Stimulated activated CD4-positive, alpha-beta T cell treated with anti-CD3 and anti-CD28 coated beads, Interleukin-15, amount 100 ng/mL, for 1 hour (primary cell): ENCODE results near the gene MYG1.
A peak's percentile ranks its signal among the peaks of the same experiment; 100 is the strongest.
"Not testable (repeated sequence)": the region's sequence is repeated elsewhere in the genome, so short reads cannot be mapped to it uniquely, and the experiment has no call there.

Experiments used
- DNase-seq, 2 donors: peaks; one replicate each; pipeline ENCODE4 v3.0.0-alpha.2; 2020; ENCODE audit warnings: low read depth in 1 of 2, low spot score in 1 of 2

The MYG1 gene

DNA sequence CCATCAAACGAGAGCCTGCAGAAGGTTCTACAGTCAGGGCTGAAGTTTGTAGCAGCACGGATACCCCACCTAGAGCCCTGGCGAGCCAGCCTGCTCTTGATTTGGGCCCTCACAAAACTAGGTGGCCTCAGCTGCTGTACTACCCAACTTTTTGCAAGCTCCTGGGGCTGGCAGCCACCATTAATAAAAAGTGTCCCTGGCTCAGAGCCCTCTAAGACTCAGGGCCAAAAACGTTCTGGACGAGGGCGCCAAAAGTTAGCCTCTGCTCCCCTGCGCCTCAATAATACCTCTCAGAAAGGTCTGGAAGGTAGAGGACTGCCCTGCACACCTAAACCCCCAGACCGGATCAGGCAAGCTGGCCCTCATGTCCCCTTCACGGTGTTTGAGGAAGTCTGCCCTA lies 13.0 kb upstream of the MYG1 start:
- no peak for DNase-seq

DNA sequence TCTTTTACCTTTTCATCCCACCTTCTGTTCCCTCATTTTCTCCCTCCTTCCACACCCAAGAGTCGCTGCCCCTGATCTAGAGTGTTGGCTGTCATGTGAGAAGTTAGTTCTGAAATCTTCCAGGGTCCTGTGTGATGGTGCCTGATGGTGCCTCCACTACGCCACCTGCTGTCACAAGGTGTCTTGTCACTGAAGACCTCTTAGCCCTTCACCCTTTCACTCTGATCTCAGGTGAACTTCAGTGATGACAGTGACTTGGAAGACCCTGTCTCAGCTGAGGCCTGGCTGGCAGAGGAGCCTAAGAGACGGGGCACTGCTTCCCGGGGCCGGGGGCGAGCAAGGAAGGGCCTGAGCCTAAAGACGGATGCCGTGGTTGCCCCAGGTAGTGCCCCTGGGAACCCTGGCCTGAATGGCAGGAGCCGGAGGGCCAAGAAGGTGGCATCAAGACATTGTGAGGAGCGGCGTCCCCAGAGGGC lies 11.7 kb upstream of the MYG1 start:
- peak; percentile 56 to 57 for DNase-seq

DNA sequence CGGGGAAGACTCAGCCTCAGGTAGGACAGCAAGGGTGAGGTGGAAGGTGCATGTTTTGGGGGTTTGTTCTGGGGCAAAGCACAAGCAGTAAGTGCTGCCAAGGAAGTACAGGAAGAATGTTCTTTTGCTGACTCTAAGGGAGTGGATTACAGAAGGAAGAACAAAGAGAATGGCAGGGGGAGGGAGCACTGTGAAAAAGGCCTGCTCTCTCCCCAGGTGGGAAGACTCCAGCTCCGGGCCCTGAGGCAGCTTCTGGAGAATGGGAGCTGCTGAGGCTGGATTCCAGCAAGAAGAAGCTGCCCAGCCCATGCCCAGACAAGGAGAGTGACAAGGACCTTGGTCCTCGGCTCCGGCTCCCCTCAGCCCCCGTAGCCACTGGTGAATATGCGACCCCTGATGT lies 11.2 kb upstream of the MYG1 start:
- DNase-seq = no peak

DNA sequence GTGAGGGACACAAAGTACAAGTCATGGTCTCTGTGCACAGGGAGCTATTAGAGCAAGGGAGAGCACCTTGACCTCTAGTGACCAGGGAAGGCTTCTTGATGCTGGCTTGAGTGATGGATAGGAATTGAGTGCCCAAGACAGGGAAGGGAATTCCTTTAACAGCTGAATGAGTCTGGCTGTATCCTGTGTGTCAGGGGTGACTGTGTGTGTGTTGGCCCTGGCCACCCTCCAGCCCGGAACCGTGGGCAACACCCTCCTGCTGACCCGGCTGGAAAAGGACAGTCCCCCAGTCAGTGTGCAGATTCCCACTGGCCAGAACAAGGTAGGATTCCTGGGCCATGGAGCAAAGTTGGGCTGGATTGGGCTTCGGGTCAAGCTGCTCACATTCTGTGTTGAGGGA lies 9.6 kb upstream of the MYG1 start:
- DNase-seq = no peak

DNA sequence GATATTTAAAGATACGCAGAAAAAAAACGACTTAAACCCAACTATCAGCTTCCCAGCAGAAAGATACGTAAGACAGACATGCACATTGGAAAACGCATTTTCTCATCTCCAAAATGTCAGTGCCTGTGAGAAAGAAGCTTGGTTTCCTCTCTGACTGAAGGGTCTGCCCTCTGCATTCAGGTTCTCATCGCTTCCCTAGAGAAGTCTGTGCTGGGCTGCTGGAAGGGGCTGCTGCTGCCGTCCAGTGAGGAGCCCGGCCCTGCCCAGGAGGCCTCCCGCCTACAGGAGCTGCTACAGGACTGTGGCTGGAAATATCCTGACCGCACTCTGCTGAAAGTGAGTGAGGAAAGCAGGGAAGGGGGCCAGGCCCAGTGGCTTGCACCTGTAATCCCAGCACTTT lies 8.8 kb upstream of the MYG1 start:
- no peak for DNase-seq

DNA sequence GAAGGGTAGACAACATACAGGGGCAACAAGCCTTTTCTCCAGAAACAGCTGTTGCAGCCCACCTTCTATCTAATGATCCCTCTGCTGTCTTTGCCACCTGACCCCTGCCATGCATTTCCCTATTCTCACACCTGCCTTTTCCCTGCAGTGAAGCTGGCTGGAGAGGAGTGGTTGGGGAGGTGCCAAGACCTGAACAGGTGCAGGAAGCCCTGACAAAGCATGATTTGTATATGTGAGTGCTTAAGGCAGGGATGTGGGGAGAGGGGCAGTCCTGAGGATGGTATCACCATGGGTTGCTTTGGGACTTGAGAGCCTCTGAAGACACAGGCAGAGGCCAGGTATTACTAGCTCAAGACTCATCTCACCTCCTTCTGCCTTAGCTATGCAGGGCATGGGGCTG lies 7.1 kb upstream of the MYG1 start:
- DNase-seq = no peak

DNA sequence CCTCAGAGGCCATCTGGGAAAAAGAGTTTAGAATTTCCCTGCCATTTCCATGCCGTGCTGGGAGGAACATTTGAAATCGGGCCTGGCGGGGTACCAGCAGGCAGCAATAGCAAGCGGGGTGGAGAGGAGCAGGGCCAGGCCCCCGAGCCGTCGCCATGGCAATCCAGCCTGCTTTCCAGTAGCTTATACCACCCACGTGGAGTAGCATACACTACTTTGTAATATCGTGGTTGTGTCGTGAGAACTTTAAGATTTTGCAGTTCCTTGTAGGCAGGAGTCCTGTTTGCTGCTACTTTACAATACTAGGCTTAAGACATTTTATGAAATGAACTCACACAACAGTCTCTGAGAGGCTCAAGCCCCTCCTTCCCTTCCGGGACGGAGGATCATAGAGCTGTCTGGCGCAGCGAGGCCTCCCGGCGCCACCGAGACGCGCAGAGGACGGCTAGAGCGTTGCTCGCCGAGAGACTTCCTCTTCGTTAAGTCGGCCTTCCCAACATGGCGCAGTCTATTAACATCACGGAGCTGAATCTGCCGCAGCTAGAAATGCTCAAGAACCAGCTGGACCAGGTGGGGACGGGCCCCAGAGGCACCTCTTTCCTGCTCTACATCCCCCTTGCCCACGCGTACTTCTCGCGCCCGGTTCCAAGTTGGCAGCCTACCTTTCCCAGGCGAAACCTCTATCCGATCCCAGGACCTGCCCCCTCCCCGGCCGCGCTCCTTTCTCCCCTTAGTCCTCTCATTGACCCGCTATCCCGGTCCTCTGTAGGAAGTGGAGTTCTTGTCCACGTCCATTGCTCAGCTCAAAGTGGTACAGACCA lies 4.2 kb upstream of the MYG1 start, which contains the start of gene PFDN5:
PFDN5 (plus strand) TSS at position 473 of the 821 bp plus-strand sequence; CDS start at position 499, 26 bp downstream.
- DNase-seq = peak; percentile 69 to 70

DNA sequence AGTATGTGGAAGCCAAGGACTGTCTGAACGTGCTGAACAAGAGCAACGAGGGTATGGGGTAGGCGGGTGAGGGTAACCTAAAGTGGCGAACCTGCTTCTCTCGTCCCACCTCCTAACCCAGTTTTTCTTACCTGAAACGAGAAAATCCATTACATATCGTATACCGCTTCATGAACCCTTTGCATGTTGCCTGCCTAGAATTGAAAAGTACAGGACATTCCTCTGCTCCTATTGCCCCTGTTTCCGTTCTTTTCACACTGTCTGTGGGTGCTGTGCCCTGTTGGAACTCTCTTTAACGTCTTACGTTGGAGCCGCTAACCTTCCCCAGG lies 3.6 kb upstream of the MYG1 start:
- DNase-seq = no peak

DNA sequence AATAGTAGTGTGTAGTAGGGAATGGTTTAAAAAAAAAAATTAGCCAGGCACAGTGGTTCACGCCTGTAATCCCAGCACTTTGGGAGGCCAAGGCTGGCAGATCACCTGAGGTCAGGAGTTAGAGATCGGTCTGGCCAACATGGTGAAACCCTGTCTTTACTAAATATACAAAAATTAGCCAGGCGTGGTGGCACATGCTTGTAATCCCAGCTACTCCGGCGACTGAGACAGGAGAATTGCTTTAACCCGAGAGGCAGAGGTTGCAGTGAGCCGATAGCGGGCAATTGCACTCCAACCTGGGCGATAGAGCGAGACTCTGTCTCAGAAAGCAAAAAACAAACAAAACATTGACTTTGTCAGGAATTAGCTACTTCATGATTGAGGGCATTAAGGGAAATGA lies 2.4 kb upstream of the MYG1 start:
- not testable (repeated sequence) for DNase-seq

DNA sequence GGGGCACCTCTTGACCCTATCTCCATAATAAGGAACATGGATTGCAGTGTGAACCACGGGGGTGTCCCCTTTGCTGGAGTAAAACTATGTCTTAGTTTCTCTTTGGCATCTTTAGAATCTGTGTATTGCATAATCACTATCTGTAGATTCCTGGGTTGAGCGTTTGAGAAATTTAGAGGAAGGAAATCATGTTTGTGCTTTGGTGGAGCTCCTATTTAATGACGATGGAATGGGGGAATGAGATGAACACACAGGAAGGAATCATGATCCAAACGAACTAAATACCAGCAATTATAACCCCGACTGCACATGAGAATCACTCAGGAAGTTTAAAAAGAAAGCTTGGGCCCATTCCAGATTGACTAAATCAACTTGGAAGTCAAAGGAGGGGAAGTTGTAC lies 1.3 kb upstream of the MYG1 start:
- DNase-seq = no peak

DNA sequence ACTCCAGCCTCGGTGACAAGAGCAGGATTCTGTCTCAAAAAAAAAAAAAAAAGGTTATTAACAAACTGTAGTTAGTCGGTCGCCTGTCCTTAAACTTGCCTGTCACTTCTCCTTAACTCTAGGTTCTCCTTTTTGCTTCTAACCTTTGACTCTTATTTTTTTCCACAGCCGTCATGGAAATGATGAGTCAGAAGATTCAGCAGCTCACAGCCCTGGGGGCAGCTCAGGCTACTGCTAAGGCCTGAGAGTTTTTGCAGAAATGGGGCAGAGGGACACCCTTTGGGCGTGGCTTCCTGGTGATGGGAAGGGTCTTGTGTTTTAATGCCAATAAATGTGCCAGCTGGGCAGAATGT lies 418 bp upstream of the MYG1 start:
- DNase-seq = no peak

DNA sequence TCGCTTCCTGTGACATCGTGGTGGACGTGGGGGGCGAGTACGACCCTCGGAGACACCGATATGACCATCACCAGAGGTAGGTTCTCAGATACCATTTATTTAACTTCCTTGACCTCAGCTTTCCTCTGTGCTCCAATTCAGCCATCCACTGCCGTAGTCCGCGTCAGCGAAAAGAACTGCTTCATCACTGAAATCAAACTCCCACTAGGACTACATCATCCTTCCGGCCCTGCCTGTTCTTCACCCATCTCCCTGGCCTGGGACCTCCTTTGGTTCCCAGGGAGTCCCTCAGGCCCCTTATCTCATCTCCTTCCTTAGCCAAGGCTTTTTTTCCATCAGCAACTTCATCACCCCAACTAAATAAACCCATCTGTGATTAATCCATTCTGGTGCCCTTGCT lies 692 bp downstream of the MYG1 start:
- DNase-seq = no peak

DNA sequence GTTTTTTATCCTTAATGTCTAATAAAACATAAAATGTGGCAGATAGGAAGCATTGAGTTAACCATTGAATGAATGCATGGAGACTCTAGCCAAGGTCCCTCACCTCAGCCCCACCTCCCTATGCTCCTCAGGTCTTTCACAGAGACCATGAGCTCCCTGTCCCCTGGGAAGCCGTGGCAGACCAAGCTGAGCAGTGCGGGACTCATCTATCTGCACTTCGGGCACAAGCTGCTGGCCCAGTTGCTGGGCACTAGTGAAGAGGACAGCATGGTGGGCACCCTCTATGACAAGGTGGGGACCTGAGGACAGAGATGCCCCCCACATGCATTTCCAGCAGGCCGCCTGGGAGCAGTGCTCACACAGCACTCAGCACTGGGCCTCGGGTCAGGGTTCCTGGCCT lies 3.4 kb downstream of the MYG1 start:
- no peak for DNase-seq

DNA sequence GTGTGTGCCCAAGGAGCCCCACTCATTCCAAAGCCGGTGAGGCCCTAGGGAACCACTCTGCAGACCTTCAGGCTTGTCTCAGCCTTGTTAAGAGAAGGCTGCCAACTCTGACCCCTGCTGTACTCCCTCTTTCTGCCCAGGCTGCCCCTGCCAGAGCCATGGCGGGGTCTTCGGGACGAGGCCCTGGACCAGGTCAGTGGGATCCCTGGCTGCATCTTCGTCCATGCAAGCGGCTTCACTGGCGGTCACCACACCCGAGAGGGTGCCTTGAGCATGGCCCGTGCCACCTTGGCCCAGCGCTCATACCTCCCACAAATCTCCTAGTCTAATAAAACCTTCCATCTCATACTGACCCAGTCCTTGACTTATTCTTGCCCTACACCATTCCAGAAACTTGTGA lies 7.3 kb downstream of the MYG1 start:
- DNase-seq = no peak

DNA sequence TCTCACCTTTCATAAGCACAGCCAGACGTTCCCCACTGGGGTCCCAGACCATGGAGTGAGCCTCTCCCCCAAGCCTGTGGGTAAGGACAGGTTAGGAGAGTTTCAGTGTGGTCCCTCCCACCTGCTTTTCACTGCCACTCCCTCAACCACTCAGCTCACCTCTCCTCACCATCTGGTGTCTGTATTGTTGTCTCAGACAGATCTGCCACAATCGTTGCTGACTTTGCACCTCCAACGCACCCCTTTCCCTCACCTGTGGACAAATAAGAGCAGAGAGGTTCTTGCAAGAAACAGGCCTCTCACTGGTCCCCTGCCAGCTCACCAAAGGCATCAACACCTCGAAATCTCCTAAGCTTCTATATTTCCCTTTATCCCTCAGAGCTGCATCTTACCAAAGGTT lies 8.8 kb downstream of the MYG1 start:
- no peak for DNase-seq

DNA sequence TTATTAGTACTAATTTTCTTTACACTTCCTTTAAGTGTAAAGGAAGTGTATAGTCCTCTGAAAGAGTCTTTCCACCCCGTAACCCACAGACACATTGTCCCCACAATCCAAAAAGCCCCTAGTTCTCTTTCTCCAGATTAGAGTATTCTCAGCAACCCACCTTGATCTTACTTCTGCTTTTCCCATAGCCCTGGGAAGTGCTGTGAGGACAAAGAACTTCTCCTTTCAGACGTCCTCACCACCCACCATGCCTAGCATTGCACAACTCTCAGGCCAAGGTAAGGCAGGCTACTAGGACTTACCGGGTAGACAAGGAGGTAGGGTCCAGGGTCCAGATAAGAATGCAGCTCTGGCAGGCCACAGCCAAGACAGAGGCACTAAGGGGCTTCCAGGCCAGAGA lies 14.5 kb downstream of the MYG1 start:
- no peak for DNase-seq

DNA sequence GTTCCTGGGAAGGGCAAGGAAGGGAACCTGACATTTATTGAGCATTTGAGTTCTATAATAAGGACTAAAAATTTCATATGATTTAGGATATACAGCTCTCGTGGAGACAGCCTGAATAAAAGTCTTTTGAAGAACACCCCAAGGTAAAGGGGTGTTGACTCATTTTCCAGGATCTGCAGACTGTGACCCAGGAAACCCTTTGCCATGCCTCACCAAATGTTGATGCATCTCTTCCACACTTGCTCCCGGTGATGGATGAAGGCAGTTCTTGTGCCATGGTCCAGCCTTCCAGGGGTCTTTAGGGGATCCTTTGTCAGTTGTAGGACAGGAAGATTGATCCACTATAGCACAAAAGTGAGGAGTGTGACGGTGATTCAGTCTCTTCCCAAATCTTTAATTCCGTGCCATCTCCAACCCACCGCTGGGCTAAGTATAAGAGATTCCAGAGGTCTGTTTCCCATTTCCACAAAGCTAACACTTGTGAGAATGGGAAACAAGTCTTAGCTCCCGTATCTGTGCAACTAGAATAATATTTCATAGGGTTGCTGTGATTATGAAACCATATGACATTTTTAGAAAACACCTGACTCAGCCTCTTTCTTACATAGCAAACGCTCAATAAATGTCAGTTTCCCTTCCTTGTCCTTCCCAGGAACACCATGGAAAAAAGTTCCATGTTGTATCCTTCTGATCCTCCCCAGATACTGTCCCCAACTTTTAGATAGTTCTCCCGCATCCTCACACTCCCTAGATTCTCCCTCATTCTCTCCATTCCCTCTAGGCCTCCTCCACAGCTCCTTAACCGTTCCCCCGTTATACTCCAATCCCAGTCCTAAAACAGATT lies 21.1 kb downstream of the MYG1 start:
- no peak for DNase-seq

DNA sequence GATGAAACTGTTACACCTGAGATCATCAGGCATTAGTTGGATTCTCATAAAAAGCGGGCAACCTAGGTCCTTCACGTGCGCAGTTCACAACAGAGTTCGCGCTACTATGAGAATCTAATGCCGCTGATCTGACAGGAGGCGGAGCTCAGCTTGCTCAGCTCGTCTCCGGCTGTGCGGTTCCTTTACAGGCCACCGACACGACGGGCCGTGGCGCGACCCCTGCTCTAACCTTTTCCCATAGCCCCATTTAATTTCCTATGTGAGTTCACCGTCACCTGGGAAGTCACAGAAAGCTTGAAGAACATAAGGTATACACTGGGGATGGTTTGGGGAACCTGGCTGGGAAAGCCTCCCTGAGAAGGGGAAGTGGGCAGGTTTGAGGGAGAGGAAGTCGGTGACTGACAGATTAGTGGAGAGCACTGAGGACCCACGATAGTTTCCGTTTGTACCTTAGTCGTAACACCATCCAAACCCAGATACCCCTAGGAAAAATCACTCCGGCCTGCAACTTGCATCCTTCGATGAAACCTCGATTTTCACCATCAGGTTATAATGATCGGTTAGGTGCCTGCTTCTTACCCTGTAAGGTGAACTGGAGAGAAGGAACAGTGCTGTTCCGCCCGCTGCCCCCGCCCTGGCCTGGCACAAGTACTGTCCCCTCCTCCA lies 24.8 kb downstream of the MYG1 start:
- DNase-seq = peak; percentile 25 to 30

DNA sequence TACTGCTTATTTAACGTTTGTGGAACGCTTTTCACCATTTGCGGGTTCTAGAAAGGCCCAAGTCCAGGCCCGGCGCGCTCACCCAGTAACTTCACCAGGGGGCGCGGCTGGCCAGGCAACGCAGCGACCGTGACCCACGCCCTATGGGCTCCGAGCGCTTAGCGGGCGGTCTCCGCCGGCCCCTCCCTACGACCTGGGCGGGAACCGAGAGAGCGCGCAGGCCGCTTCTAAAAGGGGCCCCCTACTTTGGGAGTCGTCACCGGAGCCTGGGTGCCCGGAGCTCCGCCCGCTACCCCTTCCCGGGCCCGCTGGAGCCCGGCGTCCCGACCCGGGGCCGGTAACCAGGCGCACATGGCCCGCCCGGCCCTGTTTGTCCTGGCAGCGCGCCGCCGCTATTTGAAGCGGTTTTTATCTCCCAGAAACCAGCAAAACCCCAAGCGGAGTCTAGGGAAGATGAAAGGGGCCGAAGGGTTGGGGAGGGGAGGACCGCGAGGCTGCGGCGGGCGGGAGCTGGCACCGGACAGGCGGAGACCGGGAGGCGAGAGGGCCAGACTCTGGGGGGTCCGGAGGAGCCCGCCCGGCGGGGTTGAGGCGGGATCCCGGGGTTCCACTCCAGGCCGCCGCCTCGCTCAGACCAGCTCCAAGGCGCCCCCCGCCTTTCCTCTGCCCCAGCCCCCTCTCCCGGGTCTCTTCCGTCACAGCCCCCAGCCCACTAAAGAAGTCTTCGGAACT lies 25.4 kb downstream of the MYG1 start:
- DNase-seq = peak; percentile 71 to 78

DNA sequence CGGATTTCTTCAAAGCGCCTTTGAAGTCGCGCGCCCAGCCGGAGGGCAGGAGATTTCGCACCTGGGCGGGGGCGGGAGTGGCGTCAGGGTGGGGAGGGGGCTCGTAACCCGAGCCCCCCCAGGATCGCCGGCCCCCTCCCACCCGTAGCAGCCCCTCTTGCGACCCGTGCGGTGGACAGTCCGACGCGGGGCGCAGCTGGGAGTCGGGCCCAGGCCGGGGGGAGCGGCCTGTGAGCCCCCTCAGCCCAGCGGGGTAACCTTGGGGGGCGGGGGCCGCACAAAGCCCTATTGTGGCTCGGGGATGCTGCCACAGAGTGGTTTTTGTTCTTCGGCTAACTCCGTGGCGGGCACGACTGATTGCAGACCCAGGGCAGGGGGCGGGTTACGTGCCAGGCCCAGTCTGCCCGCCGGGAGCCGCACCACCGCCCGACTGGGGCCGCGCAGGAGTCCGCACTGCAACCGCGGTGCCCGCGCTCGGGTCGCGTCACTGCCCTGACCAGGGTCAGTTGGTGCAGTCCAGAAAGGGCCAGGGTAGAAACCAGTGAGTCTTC lies 26.1 kb downstream of the MYG1 start:
- DNase-seq = no peak
